Testis (tissue), 3 donors: Measurements from ENCODE around the gene IKBKE. TPM values are rescaled to one million over a fixed set of nuclear protein-coding genes. Genes with fewer than 3 reads are reported as not detected.

Experiments
- DNase-seq: peaks from one replicate; pipeline ENCODE4 v3.0.0-alpha.2; 2019
- H3K27ac ChIP-seq, 2 donors: fragments of 200-600 bp; sonication (generic); one replicate each; pipeline ENCODE4 v1.5.1; 2019
- H3K27me3 ChIP-seq: fragments of 200-600 bp; sonication (generic); one replicate; pipeline ENCODE4 v1.5.1; 2019
- H3K36me3 ChIP-seq: fragments of 200-600 bp; sonication (generic); one replicate; pipeline ENCODE4 v1.5.1; 2017; ENCODE audit warnings: low read depth; ENCODE audit errors: missing control alignments
- H3K4me1 ChIP-seq: fragments of 200-600 bp; sonication (generic); one replicate; pipeline ENCODE4 v1.5.1; 2019
- H3K4me3 ChIP-seq, 2 donors: fragments of 200-600 bp; sonication (generic); one replicate each; pipeline ENCODE4 v1.5.1; 2017 to 2019
- H3K9me3 ChIP-seq: fragments of 200-600 bp; sonication (generic); one replicate; pipeline ENCODE4 v1.5.1; 2017
- POLR2A ChIP-seq: fragments of 450-650 bp; IDR thresholded peaks from one replicate; pipeline ENCODE4 v1.6.1; 2017; ENCODE audit warnings: antibody characterized with exemption, mild to moderate bottlenecking, moderate library complexity
- WGBS, 2 donors: methylation state at CpG; one replicate each; pipeline ENCODE4 v1.1.5; 2018; 5-methylcytosine and 5-hydroxymethylcytosine counted together
- intact Hi-C: fragments of 100-400 bp; cut with DNase I; formaldehyde crosslinking; loops from one replicate; pipeline ENCODE4 v1.15.1; 2023; ENCODE audit warnings: low total_unique reads
- polyA plus RNA-seq: library from polyadenylated mRNA; stranded (reverse); fragments of 350-450 nt; fragmentation: Illumina TruSeq; extraction: RNeasy Lipid Tissue Mini Kit (QIAGEN cat#74804); gene quantifications from one replicate; pipeline ENCODE4 v1.2.3, GENCODE V29; 2014; ENCODE audit warnings: low read depth, low replicate concordance; ENCODE audit not compliant: insufficient read depth
- total RNA-seq, 2 donors: library from RNA; depleted of rRNA; stranded (reverse); fragments of >200 nt; gene quantifications; one replicate each; pipeline ENCODE4 v1.2.3, GENCODE V29; 2016
- TF ChIP-seq, protein P1 (sequence below), 3 experiments: fragments of 450-650 bp in 2 of 3; fragments of 200-600 bp in 1 of 3; sonication (generic) in 1 of 3; IDR thresholded peaks; one replicate each; pipeline ENCODE4 v1.5.1; 2016 to 2019; ENCODE audit warnings: antibody characterized with exemption in 3 of 3, mild to moderate bottlenecking in 2 of 3, moderate library complexity in 1 of 3

IKBKE gene
- total and polyA plus RNA-seq, 3 donors from 2014 or later: 0.99 to 1.6 (median 1.0) TPM

DNA sequence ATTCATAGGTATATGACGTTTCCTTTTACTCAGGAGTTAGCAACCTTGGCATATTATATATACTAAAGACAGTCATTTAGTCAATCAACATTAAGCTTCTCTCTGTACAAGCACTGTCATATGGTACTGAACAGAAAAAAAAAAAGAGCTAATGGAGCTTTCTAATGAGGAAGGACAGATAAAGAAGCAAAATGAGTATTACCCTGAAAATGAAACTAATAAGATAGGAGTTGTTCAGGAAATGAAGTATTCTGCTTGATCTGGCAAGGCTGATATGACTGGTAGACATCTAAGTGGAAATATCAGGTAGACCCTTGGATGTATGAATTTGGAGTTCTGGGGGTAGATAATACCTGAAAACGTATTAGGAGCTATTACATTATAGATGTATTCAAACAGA, 4.3 kb upstream of the IKBKE start:
- TF ChIP-seq POLR2A: no peak
- TF ChIP-seq, protein P1, sequence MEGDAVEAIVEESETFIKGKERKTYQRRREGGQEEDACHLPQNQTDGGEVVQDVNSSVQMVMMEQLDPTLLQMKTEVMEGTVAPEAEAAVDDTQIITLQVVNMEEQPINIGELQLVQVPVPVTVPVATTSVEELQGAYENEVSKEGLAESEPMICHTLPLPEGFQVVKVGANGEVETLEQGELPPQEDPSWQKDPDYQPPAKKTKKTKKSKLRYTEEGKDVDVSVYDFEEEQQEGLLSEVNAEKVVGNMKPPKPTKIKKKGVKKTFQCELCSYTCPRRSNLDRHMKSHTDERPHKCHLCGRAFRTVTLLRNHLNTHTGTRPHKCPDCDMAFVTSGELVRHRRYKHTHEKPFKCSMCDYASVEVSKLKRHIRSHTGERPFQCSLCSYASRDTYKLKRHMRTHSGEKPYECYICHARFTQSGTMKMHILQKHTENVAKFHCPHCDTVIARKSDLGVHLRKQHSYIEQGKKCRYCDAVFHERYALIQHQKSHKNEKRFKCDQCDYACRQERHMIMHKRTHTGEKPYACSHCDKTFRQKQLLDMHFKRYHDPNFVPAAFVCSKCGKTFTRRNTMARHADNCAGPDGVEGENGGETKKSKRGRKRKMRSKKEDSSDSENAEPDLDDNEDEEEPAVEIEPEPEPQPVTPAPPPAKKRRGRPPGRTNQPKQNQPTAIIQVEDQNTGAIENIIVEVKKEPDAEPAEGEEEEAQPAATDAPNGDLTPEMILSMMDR (IDR thresholded peaks at IDR 0.05): no peak
- H3K9me3 ChIP-seq: no peaks in the 10 kb centered on the region
- H3K36me3 ChIP-seq: no peaks in the 10 kb centered on the region
- H3K27ac ChIP-seq: no peak overlapping the region
- no peak overlapping the region for H3K4me3 ChIP-seq
- intact Hi-C loops: no loop called here
- H3K27me3 ChIP-seq: no peaks in the 10 kb centered on the region
- DNase-seq: no peak
- WGBS, 2 donors: 74 to 76% methylated on average over 2 of the region's 2 CpGs
- H3K4me1 ChIP-seq: peaks cover 4% of the 10 kb centered on the region

DNA sequence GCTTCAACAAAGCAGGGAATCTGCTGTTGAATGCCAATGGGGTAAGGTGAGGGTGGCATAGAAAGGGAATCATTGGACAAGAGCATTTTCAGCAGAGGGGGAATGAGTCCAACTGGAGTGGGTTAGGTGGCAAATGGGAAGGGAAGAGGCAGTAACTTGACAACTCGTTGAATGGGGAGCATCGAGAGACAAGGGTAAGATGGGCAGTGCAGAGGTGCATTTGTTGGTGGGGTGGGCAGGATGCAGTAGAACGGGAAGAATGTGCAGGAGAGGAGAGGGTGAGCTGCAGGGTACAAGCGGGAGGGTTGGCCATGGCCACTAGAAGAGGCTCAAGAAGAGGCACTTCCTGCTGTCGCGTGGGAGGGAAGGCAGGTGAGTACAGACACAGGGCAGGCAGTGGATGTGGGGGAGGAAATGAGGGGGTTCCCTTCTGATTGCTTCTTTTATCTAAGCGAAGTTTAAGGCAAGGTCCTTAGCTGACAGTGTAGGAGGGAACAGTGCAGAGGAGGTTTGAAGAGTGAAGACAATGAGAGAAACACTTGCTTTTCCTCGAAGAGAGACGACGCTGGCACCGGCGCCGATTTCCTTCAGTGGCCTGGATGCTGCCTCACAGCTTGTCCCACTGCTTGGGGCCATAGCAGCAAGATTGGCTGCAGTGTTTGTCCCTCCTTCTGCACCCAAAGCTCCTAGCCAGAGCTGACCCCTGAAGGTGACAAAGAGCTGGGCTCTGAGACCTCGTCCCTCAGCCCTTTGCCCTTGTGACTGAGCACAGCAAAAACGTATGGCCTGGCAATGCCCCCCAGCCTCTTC, 3.2 kb upstream of the IKBKE start:
- TF ChIP-seq, protein P1 (IDR thresholded peaks at IDR 0.05): no peak
- no peak for TF ChIP-seq POLR2A

DNA sequence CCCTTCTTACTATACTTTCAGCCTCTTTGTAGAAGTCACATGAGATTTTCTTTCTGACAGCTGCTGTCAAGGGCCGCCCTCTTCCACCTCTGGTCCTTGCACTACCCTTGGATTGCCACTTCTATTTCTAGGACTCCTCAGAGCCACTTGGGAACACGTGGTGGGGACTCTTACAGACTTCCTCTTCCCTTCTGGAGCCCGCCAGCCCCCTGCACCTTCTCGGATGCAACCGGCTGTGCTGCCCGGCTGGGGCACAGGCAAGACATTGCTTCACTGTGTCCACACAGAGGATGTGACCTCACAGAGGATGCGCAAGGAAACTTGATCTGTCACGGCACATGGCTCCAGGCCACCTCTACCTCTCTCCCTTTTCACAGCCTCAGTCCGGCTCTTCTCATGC, 2.4 kb upstream of the IKBKE start:
- no peak overlapping the region for H3K4me3 ChIP-seq
- TF ChIP-seq, protein P1 (IDR thresholded peaks at IDR 0.05): no peak
- TF ChIP-seq POLR2A: no peak
- intact Hi-C loops: no loop called here
- H3K27ac ChIP-seq: no peak overlapping the region
- no peaks in the 10 kb centered on the region for H3K36me3 ChIP-seq
- no peak for DNase-seq
- H3K9me3 ChIP-seq: no peaks in the 10 kb centered on the region
- H3K27me3 ChIP-seq: no peaks in the 10 kb centered on the region
- H3K4me1 ChIP-seq: peaks cover 4% of the 10 kb centered on the region
- WGBS, 2 donors: 62 to 72% methylated on average over 9 of the region's 9 CpGs

More for the DNA sequence above, 3.2 kb upstream of the IKBKE start:
- H3K9me3 ChIP-seq: no peaks in the 10 kb centered on the region
- intact Hi-C loops: no loop called here
- H3K27me3 ChIP-seq: no peaks in the 10 kb centered on the region
- peaks cover 4% of the 10 kb centered on the region for H3K4me1 ChIP-seq
- 34 to 50% methylated on average over 15 of the region's 15 CpGs for WGBS, 2 donors
- H3K4me3 ChIP-seq: no peak overlapping the region
- no peak for DNase-seq
- H3K27ac ChIP-seq: no peak overlapping the region
- H3K36me3 ChIP-seq: no peaks in the 10 kb centered on the region

DNA sequence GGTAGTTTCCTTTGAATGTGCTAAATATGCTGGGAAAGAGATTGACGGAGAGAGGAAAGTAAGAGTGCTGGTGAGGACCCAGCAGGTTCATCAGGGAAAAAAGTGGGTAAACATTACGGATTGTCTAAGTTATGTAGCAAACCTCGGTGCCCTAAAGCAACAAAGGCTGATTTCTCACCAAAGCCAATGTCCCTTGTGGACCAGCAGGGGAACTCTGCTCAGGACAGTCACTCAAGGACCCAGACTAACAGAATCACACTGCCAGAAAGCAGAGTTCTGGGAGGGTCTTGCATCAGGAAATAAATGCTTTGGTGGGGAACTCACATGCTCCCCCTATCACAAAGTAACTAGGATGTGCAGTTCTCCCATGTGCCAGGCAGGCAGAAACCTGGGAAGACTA, 1.7 kb upstream of the IKBKE start:
- no peak overlapping the region for H3K27ac ChIP-seq

DNA sequence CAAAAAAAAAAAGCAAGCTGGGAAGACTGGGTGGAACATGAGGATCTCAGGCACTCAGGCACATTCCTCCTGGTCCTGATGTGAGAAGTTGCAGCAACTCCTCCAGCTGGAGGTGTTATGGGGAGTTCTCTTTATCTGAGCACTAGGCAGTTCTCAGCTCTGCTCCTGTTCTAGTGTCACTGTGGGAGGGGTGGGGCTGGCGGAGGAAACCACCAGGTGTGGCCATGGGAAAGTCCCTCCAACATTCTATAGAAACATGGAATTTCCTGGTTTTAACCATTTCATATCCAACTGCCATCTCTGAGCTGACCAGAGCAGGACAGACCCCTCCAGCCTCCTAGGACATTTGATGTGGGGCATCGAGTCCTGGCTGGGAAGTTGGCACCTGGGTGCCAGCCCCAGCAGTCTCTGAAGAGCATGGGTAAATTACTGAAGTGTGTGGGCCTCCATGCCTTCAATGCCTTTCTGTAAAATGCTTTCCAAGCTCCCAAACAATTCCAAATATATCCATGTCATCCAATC, 804 bp upstream of the IKBKE start:
- H3K4me3 ChIP-seq: no peak overlapping the region
- WGBS, 2 donors: 69 to 74% methylated on average over 2 of the region's 2 CpGs
- intact Hi-C loops: no loop called here
- H3K4me1 ChIP-seq: peaks cover 4% of the 10 kb centered on the region
- H3K36me3 ChIP-seq: no peaks in the 10 kb centered on the region
- no peaks in the 10 kb centered on the region for H3K9me3 ChIP-seq
- no peaks in the 10 kb centered on the region for H3K27me3 ChIP-seq
- TF ChIP-seq, protein P1 (IDR thresholded peaks at IDR 0.05): no peak
- no peak for TF ChIP-seq POLR2A
- DNase-seq: no peak
- no peak overlapping the region for H3K27ac ChIP-seq

More for the DNA sequence above, 1.7 kb upstream of the IKBKE start:
- 80 to 93% methylated on average over 3 of the region's 3 CpGs for WGBS, 2 donors
- no peaks in the 10 kb centered on the region for H3K27me3 ChIP-seq
- no peak for DNase-seq
- no peaks in the 10 kb centered on the region for H3K9me3 ChIP-seq
- TF ChIP-seq POLR2A: no peak
- H3K4me1 ChIP-seq: peaks cover 4% of the 10 kb centered on the region
- H3K4me3 ChIP-seq: no peak overlapping the region
- no peaks in the 10 kb centered on the region for H3K36me3 ChIP-seq
- intact Hi-C loops: no loop called here
